Rectal smooth muscle tissue (tissue), 1 donor: ENCODE data around the gene AAMP.

Source experiments
- H3K27ac ChIP-seq: one replicate; pipeline ENCODE4 v1.7.0; 2013; ENCODE audit warnings: low read depth, low read length, inconsistent platforms
- H3K27me3 ChIP-seq: one replicate; pipeline ENCODE4 v1.7.0; 2013; ENCODE audit warnings: low read length; ENCODE audit not compliant: control insufficient read depth, insufficient read depth
- H3K36me3 ChIP-seq: one replicate; pipeline ENCODE4 v1.7.0; 2013; ENCODE audit warnings: low read length; ENCODE audit not compliant: control insufficient read depth, insufficient read depth
- H3K4me1 ChIP-seq: one replicate; pipeline ENCODE4 v1.7.0; 2013; ENCODE audit warnings: low read length; ENCODE audit not compliant: control insufficient read depth, insufficient read depth
- H3K4me3 ChIP-seq: one replicate; pipeline ENCODE4 v1.7.0; 2013; ENCODE audit warnings: low read length
- H3K9ac ChIP-seq: one replicate; pipeline ENCODE4 v1.7.0; 2013; ENCODE audit warnings: low read length

The AAMP gene

DNA sequence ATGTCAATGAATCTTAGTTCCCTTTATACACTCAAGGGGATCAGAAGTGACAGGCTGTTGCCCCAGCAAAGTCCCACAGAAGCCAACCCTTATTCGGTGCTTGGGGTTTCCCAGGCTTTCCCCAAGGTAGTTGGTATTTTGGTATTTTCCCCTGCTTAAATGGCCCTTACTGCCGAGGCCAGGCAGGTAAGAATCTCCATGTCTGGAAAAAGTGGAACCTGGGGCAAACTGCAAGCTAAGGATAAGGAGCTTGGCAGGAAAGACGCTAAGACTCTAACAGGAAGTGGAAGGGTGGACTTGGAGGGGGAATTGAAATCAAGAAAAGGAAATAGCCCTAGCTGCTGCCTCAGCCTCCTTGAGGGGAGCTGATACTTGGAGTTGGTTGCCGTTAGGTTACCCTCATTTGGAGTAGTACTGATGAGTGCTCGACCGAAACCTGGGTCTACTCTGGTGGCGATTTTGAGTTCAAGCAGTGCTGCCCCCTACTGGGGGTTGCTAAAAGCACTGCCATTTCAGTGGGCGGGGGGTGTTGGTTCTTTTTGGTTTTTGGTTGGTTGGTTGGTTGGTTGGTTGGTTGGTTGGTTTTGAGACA, 12.5 kb downstream of the AAMP start:
- no peak overlapping the region for H3K9ac ChIP-seq
- no peak overlapping the region for H3K27ac ChIP-seq
- peaks cover 15% of the 10 kb centered on the region for H3K36me3 ChIP-seq
- H3K4me1 ChIP-seq, result peaks cover 42% of the 10 kb centered on the region
- H3K27me3 ChIP-seq, result no peaks in the 10 kb centered on the region
- no peak overlapping the region for H3K4me3 ChIP-seq

DNA sequence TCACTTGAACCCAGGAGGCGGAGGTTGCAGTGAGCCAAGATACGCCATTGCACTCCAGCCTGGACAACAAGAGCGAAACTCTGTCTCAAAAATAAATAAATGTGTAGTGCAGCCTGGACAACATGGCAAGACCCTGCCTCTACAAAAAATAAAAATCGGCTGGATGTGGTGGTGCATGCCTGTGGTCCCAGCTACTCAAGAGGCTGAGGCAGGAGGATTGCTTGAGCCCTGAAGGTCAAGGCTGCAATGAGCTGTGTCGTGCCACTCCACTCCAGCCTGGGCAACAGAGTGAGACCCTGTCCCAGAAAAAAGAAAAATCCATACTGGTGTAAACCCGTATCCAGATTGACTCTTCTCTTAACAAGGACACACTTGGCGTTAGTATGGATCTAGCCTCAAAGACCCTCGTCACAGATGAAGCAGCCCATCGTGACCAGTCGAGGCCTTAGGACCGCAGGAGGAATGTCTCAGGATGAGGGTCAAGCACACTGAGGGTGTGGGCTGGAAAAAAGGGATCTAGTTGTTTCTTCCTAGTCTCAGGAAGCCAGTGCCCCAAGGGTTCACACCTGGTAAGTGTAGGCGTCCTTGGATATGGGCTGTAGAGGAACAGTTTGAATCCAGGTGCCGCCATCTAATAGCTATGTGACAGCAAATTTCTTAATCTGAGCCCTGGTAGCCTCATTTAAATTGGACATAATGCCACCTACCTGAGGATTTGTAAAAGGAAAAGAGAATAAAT, 13.2 kb downstream of the AAMP start:
- Histone ChIP-seq H3K9ac (no peak overlapping the region), H3K4me3 (no peak overlapping the region), H3K27ac (no peak overlapping the region), H3K4me1 (peaks cover 35% of the 10 kb centered on the region), H3K36me3 (peaks cover 19% of the 10 kb centered on the region), H3K27me3 (no peaks in the 10 kb centered on the region)

GRCh38 chr2:218255446-218255845, 14.5 kb downstream of the AAMP start:
- no peaks in the 10 kb centered on the region for H3K27me3 ChIP-seq
- peaks cover 21% of the 10 kb centered on the region for H3K4me1 ChIP-seq
- no peak overlapping the region for H3K27ac ChIP-seq
- no peak overlapping the region for H3K4me3 ChIP-seq
- H3K9ac ChIP-seq, result no peak overlapping the region
- peaks cover 29% of the 10 kb centered on the region for H3K36me3 ChIP-seq

DNA sequence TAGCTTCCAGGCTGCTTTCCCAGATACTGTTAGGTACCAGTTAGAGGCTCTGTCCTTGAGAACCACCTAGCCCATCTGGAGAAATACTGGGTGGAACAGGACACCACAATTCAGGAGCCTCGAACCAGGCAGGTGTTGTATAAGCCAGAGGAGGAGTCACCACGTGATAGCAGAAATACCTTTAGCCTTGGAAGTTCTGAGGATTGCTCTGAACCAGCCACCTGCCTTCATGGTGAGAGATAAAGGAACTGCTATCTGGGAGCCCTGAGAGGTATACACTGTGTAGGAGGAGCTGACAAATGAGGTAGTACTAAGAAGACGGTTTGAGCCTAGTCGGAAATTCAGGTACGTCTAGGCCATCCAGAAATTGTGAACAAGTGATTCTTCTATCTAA, 16.7 kb downstream of the AAMP start:
- Histone ChIP-seq H3K36me3 (peaks cover 49% of the 10 kb centered on the region), H3K27me3 (no peaks in the 10 kb centered on the region), H3K27ac (no peak overlapping the region), H3K4me1 (no peaks in the 10 kb centered on the region), H3K9ac (no peak overlapping the region), H3K4me3 (no peak overlapping the region)

- no peaks in the 10 kb centered on the region for H3K4me1 ChIP-seq
- no peak overlapping the region for H3K27ac ChIP-seq
- H3K36me3 ChIP-seq, result peaks cover 53% of the 10 kb centered on the region
- H3K27me3 ChIP-seq, result no peaks in the 10 kb centered on the region
- no peak overlapping the region for H3K4me3 ChIP-seq
- no peak overlapping the region for H3K9ac ChIP-seq
Measured at GRCh38 chr2:218252509-218253231, 17.3 kb downstream of the AAMP start.

DNA sequence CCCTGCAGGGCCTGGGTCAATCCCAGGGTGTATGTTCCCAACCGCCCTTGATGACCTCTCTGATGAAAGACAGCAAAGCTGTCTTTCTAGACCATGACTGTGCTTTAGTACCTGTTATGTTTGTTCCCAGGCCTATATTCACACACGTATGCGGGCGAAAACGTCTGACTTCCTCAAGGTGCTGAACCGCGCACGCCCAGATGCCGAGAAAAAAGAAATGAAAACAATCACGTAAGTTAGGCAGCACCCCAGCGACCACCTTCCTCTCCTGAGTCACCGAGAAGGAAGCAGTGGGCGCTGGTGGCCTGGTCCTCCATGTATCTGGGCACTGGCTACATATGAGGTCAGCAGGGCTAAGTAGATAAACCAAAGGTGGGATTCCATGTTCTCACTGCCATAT, 20.2 kb downstream of the AAMP start:
- Histone ChIP-seq H3K4me1 (no peaks in the 10 kb centered on the region), H3K9ac (no peak overlapping the region), H3K27ac (no peak overlapping the region), H3K4me3 (no peak overlapping the region), H3K36me3 (peaks cover 69% of the 10 kb centered on the region), H3K27me3 (no peaks in the 10 kb centered on the region)

DNA sequence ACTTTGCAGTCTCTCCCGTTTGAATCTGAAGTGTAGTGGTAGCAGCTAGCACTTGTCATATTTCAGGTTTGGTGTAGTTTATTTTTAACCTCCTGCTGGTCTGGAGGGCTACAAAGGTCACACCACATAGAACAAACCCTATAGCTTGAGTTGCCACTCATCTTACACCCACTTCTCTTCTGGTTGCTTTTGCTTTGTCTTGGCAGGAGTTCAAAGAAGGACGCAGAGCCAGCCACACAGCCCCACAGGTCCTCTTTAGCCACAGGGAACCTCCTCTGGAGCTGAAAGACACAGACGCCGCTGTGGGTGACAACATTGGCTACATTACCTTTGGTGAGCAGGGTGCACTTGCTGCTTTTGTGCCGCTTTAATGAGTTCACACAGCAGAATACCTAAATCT, 24.7 kb downstream of the AAMP start:
- no peak overlapping the region for H3K9ac ChIP-seq

GRCh38 chr2:218244665-218245064, 25.3 kb downstream of the AAMP start:
- Histone ChIP-seq H3K27me3 (no peaks in the 10 kb centered on the region), H3K4me1 (no peaks in the 10 kb centered on the region), H3K4me3 (no peak overlapping the region), H3K36me3 (peaks cover 39% of the 10 kb centered on the region), H3K27ac (no peak overlapping the region), H3K9ac (no peak overlapping the region)

More for the DNA sequence above, 24.7 kb downstream of the AAMP start:
- no peaks in the 10 kb centered on the region for H3K4me1 ChIP-seq
- H3K27ac ChIP-seq, result no peak overlapping the region
- H3K27me3 ChIP-seq, result no peaks in the 10 kb centered on the region
- no peak overlapping the region for H3K4me3 ChIP-seq
- H3K36me3 ChIP-seq, result peaks cover 45% of the 10 kb centered on the region

DNA sequence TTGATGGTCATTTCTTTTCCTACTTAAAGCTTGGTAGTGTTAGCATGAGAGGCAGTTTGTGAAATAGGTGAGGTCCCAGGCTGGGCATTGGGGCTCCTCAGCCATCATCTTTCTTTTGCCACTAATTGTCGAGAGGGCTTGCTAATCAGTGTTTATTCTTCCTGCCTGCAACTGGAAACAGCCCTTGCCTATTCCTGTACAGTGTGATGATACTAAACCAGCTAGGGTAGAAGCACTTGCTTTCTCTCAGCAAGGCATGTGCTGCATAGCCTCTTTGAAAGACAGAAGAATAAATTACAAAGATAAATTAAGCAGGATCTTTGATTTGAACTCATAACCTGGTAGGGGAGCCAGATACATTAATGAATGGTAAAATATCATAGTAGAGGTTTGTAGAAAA, 25.7 kb downstream of the AAMP start:
- Histone ChIP-seq H3K4me1 (no peaks in the 10 kb centered on the region), H3K4me3 (no peak overlapping the region), H3K36me3 (peaks cover 37% of the 10 kb centered on the region), H3K27me3 (no peaks in the 10 kb centered on the region), H3K9ac (no peak overlapping the region), H3K27ac (no peak overlapping the region)

DNA sequence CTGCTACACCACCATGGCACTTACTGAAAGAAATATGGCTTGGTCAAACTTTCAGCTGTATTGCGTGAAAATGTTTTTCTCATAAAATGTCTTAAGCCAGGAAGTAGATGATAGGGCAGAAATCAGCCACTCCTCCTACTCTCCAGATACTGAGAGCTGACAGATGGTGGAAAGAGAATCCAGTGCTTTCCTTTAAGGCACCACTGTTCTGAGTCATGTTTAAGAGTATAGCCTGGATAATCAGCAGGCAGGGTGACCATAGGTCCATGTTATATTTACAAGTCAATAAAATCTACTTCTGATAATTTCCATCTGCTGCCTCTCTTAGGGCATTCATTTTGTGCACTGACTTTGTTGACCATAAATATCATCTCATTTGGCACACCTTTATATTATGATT, 31.1 kb downstream of the AAMP start:
- H3K9ac ChIP-seq, result no peak overlapping the region
- H3K36me3 ChIP-seq, result peaks cover 26% of the 10 kb centered on the region
- H3K4me1 ChIP-seq, result no peaks in the 10 kb centered on the region
- no peak overlapping the region for H3K4me3 ChIP-seq
- no peak overlapping the region for H3K27ac ChIP-seq
- H3K27me3 ChIP-seq, result no peaks in the 10 kb centered on the region

DNA sequence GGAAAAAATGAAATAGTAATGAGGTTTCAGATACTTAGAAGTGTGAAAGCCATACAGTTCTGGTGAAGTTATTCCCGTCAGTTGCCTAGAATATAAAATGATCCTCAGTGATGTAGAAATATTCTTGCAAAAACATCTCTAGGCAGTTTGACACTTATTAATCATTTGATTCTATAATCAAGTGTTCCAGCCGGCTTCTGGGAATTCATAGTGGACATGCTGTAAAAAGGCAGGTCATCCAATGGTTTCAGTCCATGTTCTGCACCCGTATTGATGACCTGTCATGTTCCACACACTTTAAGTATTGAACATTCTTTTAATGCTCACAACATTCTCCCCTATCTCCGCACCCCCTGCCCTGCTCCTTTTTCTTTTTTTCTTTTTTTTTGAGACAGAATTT, 33.1 kb downstream of the AAMP start:
- H3K9ac ChIP-seq, result no peak overlapping the region
- H3K36me3 ChIP-seq, result peaks cover 33% of the 10 kb centered on the region
- H3K4me1 ChIP-seq, result no peaks in the 10 kb centered on the region
- H3K4me3 ChIP-seq, result no peak overlapping the region
- H3K27me3 ChIP-seq, result no peaks in the 10 kb centered on the region
- H3K27ac ChIP-seq, result no peak overlapping the region

DNA sequence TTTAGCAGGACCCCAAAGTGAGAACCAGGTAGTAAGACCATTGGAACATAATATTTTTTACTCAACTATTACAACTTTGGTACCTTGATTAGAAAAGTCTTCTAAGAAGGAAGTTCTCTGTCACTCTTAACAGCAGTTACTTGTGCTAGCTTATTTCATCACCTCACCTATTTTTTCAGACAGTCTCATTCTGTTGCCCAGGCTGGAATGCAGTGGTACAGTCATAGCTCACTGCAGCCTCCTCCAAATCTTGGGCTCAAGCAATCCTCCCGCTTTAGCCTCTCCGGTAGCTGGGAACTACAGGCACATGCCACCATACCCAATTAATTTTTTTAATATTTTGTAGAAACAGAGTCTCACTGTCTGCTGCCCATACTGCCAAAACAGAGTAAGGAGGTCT, 34.9 kb downstream of the AAMP start:
- no peak overlapping the region for H3K4me3 ChIP-seq
- no peaks in the 10 kb centered on the region for H3K27me3 ChIP-seq
- no peak overlapping the region for H3K27ac ChIP-seq
- H3K36me3 ChIP-seq, result peaks cover 39% of the 10 kb centered on the region
- no peak overlapping the region for H3K9ac ChIP-seq
- H3K4me1 ChIP-seq, result peaks cover under 1% of the 10 kb centered on the region
